Esophagus muscularis mucosa (tissue), 2 donors: ENCODE data around the gene ATP5F1A.

Source experiments
- POLR2A ChIP-seq: fragments of 450-650 bp; IDR thresholded peaks from one replicate; pipeline ENCODE4 v1.6.1; 2017; ENCODE audit warnings: antibody characterized with exemption, moderate library complexity, mild to moderate bottlenecking, low read depth
- POLR2AphosphoS5 ChIP-seq, 2 donors: sonication (generic); formaldehyde crosslinking; IDR thresholded peaks; one replicate each; pipeline ENCODE4 v1.6.1; 2017; ENCODE audit warnings: antibody characterized with exemption in 2 of 2

DNA sequence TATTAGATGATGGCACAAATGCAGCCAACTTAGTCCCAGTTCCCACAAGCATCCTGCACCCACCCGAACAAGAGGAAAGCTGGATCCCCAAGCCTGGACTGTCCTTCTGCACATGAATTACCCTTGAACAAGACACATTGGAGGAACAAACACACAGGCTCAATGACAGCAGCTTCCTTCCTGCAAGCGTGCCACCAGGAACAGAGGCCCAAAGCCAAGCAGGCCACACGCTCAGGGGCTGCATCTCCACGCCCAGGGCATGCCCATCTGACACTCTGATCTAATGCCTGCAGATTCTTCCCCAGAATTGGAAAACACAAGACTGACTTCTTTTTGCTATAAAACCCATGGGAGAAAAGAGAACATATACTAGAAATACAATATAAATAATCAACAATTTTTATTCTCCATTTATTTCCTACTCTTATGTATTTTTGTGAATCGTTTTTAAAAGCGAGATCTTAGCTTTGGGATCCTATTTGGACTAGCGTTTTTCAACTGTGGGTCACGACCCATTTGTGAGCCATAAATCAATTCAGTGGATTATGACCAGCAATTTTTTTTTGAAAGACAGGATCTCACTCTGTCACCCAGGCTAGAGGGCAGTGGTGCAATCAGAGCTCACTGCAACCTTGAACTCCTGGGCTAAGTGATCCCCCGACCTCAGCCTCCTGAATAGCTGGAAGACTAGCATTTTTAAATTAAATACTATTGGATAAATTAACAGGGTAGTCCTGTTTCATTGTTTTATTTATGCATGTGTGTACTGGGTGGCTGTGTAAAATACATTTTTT lies 60.4 kb downstream of the ATP5F1A start:
- TF ChIP-seq POLR2A (no peak), POLR2AphosphoS5 (IDR thresholded peaks at IDR 0.05) (no peak)
